PC-3 (cell line): ENCODE results near the gene AK8. TPM values are rescaled to one million over a fixed set of nuclear protein-coding genes. Genes with fewer than 3 reads are reported as not detected.

Experiments
- ATAC-seq: fragments of 200-7000 bp; cut with Tn5 transposase; 2 replicates; pipeline ENCODE4 v1.9.1; 2020; ENCODE audit warnings: mild to moderate bottlenecking, moderate library complexity
- BruUV-seq: library from RNA; stranded (reverse); fragments of 400-500 nt; replicated peaks from 2 replicates; lab custom pipeline; 2021; lab: Mats Ljungman, UMichigan
- CTCF ChIA-PET: fragments of 300-600 bp; sonication (Branson Sonifier 250); formaldehyde crosslinking; loops from one replicate; lab custom pipeline; 2022; ENCODE audit warnings: antibody characterized with exemption; lab: Charles Lee
- POLR2A ChIA-PET: fragments of 300-600 bp; sonication (Branson Sonifier 250); formaldehyde crosslinking; loops from one replicate; lab custom pipeline; 2022; ENCODE audit warnings: antibody characterized with exemption; ENCODE audit not compliant: unreplicated experiment; lab: Charles Lee
- DNase-seq: peaks from one replicate; pipeline ENCODE4 v3.0.0-alpha.2; 2015
- H2AFZ ChIP-seq: fragments of 300-600 bp; sonication (generic); 2 replicates; pipeline ENCODE4 v1.6.0; 2016; ENCODE audit warnings: antibody characterized with exemption, low read length
- H3F3A ChIP-seq: fragments of 300-600 bp; sonication (generic); one replicate; pipeline ENCODE4 v1.6.0; 2017; ENCODE audit warnings: antibody characterized with exemption, low read length, control low read depth, mild to moderate bottlenecking; ENCODE audit not compliant: unreplicated experiment
- H3K27ac ChIP-seq: fragments of 300-600 bp; sonication (generic); 2 replicates; pipeline ENCODE4 v1.5.1; 2016; ENCODE audit warnings: mild to moderate bottlenecking, low read length
- H3K27me3 ChIP-seq: fragments of 300-600 bp; sonication (generic); 2 replicates; pipeline ENCODE4 v1.6.1; 2016; ENCODE audit warnings: low read length, mixed read lengths
- H3K36me3 ChIP-seq: fragments of 300-600 bp; sonication (generic); 2 replicates; pipeline ENCODE4 v1.6.1; 2016; ENCODE audit warnings: low read depth, mixed run types, low read length, mixed read lengths
- H3K4me1 ChIP-seq: fragments of 300-600 bp; sonication (generic); 2 replicates; pipeline ENCODE4 v1.5.1; 2016; ENCODE audit warnings: low read length; ENCODE audit not compliant: insufficient read depth
- H3K4me2 ChIP-seq: fragments of 300-600 bp; sonication (generic); 2 replicates; pipeline ENCODE4 v1.6.0; 2016; ENCODE audit warnings: low read length
- H3K4me3 ChIP-seq: fragments of 300-600 bp; sonication (generic); 2 replicates; pipeline ENCODE4 v1.5.1; 2016; ENCODE audit warnings: mild to moderate bottlenecking, low read length, mixed read lengths
- H3K79me2 ChIP-seq: fragments of 300-600 bp; sonication (generic); 2 replicates; pipeline ENCODE4 v1.6.1; 2017; ENCODE audit warnings: low read length, mixed read lengths
- H3K9ac ChIP-seq: fragments of 300-600 bp; sonication (generic); 2 replicates; pipeline ENCODE4 v1.6.0; 2016; ENCODE audit warnings: mild to moderate bottlenecking, low read length
- H3K9me2 ChIP-seq: fragments of 300-600 bp; sonication (generic); replicated peaks from 2 replicates; pipeline ENCODE4 v1.6.1; 2016; ENCODE audit warnings: mixed run types, low read length, mixed read lengths
- H3K9me3 ChIP-seq: fragments of 300-600 bp; sonication (generic); 2 replicates; pipeline ENCODE4 v1.6.1; 2016; ENCODE audit warnings: low read length, mixed read lengths
- H4K20me1 ChIP-seq: fragments of 300-600 bp; sonication (generic); 2 replicates; pipeline ENCODE4 v1.6.1; 2016; ENCODE audit warnings: low read length, mixed read lengths
- EZH2 ChIP-seq: fragments of 300-600 bp; sonication (generic); IDR thresholded peaks from one replicate; pipeline ENCODE4 v1.6.1; 2017; ENCODE audit warnings: antibody characterized with exemption, mild to moderate bottlenecking, low read length; ENCODE audit not compliant: unreplicated experiment
- EZH2phosphoT487 ChIP-seq: fragments of 300-600 bp; sonication (generic); IDR thresholded peaks from 2 replicates; pipeline ENCODE4 v1.6.1; 2018; ENCODE audit warnings: mild to moderate bottlenecking, antibody characterized with exemption, low read length, borderline replicate concordance
- intact Hi-C: fragments of 100-400 bp; cut with micrococcal nuclease; formaldehyde crosslinking; loops from 2 replicates; pipeline ENCODE4 v1.9.0; 2023
- total RNA-seq: library from RNA; depleted of rRNA; stranded (reverse); fragments of >200 nt; gene quantifications from 2 replicates; pipeline ENCODE4 v1.2.3, GENCODE V29; 2014
- TF ChIP-seq, protein P1 (sequence below): fragments of 300-600 bp; sonication (generic); conservative IDR thresholded peaks from 2 replicates; pipeline ENCODE4 v1.5.1; 2017; ENCODE audit warnings: antibody characterized with exemption, low read depth, mild to moderate bottlenecking, low read length

AK8 gene
- total RNA-seq, 1 experiment from 2014 or later = 0.55 TPM

DNA sequence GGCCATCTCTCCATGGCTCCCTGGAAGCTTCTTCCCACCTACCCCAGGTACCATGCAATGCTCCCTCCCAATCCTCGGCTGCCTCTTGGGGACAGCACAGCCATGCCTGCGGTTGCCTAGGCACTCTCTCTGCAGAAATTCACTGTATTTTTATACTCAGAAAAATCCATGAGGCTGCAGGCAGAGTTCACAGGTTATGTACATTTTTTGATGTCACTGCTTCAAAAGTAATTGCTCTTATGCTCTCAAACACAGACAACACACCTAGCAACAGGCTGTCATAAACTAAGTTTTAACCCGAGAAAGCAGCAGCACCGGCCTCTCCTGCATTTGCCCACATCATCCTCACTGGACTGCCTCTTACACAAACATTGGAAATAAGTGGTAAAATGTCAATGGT is 102.4 kb downstream of the AK8 start:
- Histone ChIP-seq H3K9ac (no peak overlapping the region), H3F3A (no peaks in the 10 kb centered on the region), H3K9me2 (no peaks in the 10 kb centered on the region), H3K27me3 (no peaks in the 10 kb centered on the region), H3K4me1 (no peaks in the 10 kb centered on the region), H3K79me2 (no peaks in the 10 kb centered on the region), H3K36me3 (no peaks in the 10 kb centered on the region), H4K20me1 (no peaks in the 10 kb centered on the region), H3K4me3 (no peak overlapping the region), H2AFZ (no peak overlapping the region), H3K27ac (no peak overlapping the region), H3K9me3 (no peaks in the 10 kb centered on the region), H3K4me2 (no peak overlapping the region)
- ATAC-seq (no peak), DNase-seq (no peak)
- TF ChIP-seq EZH2phosphoT487 (no peak), EZH2 (no peak)
- TF ChIP-seq, protein P1, sequence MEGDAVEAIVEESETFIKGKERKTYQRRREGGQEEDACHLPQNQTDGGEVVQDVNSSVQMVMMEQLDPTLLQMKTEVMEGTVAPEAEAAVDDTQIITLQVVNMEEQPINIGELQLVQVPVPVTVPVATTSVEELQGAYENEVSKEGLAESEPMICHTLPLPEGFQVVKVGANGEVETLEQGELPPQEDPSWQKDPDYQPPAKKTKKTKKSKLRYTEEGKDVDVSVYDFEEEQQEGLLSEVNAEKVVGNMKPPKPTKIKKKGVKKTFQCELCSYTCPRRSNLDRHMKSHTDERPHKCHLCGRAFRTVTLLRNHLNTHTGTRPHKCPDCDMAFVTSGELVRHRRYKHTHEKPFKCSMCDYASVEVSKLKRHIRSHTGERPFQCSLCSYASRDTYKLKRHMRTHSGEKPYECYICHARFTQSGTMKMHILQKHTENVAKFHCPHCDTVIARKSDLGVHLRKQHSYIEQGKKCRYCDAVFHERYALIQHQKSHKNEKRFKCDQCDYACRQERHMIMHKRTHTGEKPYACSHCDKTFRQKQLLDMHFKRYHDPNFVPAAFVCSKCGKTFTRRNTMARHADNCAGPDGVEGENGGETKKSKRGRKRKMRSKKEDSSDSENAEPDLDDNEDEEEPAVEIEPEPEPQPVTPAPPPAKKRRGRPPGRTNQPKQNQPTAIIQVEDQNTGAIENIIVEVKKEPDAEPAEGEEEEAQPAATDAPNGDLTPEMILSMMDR = no peak
- BruUV-seq = no TSS peak
- intact Hi-C loops = no loop called here
- CTCF ChIA-PET = no interaction called here
- POLR2A ChIA-PET = no interaction called here

DNA sequence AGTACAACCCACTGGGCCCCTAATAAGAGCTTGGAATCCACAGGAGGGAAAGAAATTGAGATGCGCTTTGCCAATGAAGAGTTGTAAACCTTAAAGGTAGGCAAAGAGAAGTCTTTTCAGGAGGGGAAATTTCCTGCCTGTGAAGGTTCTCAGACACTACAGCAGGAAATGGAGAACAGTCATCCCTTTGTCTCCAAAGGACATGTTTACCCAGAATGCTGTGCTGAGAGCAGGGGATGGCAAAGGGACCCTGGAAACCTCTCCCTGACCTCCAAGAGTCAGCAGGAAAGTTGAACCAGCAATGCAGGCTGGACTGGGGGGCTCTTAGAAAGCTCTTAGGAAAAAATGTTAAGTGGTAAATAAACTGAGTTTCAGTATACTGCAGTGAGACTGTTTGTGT is 103.2 kb downstream of the AK8 start:
- BruUV-seq = no TSS peak
- TF ChIP-seq EZH2 (no peak), EZH2phosphoT487 (no peak)
- TF ChIP-seq, protein P1 = no peak
- H3F3A ChIP-seq = no peaks in the 10 kb centered on the region
- no peak overlapping the region for H2AFZ ChIP-seq
- H3K9me2 ChIP-seq = no peaks in the 10 kb centered on the region
- H3K79me2 ChIP-seq = no peaks in the 10 kb centered on the region
- H3K9me3 ChIP-seq = no peaks in the 10 kb centered on the region
- no peaks in the 10 kb centered on the region for H3K4me1 ChIP-seq
- ATAC-seq = no peak
- no peak for DNase-seq
- no peaks in the 10 kb centered on the region for H3K36me3 ChIP-seq
- H3K27me3 ChIP-seq = no peaks in the 10 kb centered on the region
- intact Hi-C loops = no loop called here
- H3K27ac ChIP-seq = no peak overlapping the region
- H3K4me2 ChIP-seq = no peak overlapping the region
- H3K9ac ChIP-seq = no peak overlapping the region
- H4K20me1 ChIP-seq = no peaks in the 10 kb centered on the region
- CTCF ChIA-PET = no interaction called here
- POLR2A ChIA-PET = no interaction called here
- no peak overlapping the region for H3K4me3 ChIP-seq

DNA sequence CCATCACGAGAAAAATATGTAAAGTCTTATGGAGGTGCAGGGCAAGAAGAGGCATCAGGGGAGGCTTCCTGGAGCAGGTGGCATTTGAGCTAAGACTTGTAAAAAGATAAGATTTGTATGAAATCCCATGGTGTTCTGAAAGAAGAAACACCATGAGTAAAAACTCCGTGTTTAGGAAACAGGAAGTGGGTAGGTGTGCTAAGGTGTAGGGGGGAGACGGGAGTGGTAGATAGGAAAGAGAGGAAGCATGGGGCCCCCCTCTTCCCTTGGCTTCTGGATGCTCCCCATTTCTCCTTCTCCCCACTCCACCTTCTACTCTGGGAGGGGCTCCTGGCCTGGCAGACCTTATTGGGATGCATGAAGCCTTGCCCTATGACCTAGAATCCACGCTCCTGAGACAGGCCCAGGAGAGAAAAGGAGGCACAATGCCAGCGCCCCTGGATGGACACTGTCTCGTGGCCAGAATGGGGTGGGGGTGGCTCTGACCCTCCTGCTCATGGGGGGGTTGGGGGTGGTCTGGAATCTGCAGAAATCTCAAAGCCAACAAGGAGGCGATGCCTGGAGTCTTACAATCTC is 104.2 kb downstream of the AK8 start:
- H2AFZ ChIP-seq = no peak overlapping the region
- TF ChIP-seq, protein P1 = no peak
- no peak for TF ChIP-seq EZH2phosphoT487
- TF ChIP-seq EZH2 = no peak
- ATAC-seq (no peak), DNase-seq (no peak)
- BruUV-seq = no TSS peak
- POLR2A ChIA-PET = no interaction called here
- no peak overlapping the region for H3K9ac ChIP-seq
- H3K27ac ChIP-seq = no peak overlapping the region
- H3K4me1 ChIP-seq = no peaks in the 10 kb centered on the region
- no peak overlapping the region for H3K4me3 ChIP-seq
- no peaks in the 10 kb centered on the region for H3K79me2 ChIP-seq
- no peaks in the 10 kb centered on the region for H4K20me1 ChIP-seq
- no peaks in the 10 kb centered on the region for H3K9me2 ChIP-seq
- H3K4me2 ChIP-seq = no peak overlapping the region
- intact Hi-C loops = no loop called here
- CTCF ChIA-PET = no interaction called here
- H3K36me3 ChIP-seq = no peaks in the 10 kb centered on the region
- no peaks in the 10 kb centered on the region for H3F3A ChIP-seq
- H3K9me3 ChIP-seq = no peaks in the 10 kb centered on the region
- no peaks in the 10 kb centered on the region for H3K27me3 ChIP-seq
